ENCODE results near the gene TSSK3. TPM values are rescaled to one million over a fixed set of nuclear protein-coding genes. Genes with fewer than 3 reads are reported as not detected.
"Not testable (repeated sequence)": the region's sequence is repeated elsewhere in the genome, so short reads cannot be mapped to it uniquely, and the experiment has no call there.

TSSK3 gene
- polyA plus RNA-seq, 3 donors: 2.1 to 9.6 (median 8.7) TPM

DNA sequence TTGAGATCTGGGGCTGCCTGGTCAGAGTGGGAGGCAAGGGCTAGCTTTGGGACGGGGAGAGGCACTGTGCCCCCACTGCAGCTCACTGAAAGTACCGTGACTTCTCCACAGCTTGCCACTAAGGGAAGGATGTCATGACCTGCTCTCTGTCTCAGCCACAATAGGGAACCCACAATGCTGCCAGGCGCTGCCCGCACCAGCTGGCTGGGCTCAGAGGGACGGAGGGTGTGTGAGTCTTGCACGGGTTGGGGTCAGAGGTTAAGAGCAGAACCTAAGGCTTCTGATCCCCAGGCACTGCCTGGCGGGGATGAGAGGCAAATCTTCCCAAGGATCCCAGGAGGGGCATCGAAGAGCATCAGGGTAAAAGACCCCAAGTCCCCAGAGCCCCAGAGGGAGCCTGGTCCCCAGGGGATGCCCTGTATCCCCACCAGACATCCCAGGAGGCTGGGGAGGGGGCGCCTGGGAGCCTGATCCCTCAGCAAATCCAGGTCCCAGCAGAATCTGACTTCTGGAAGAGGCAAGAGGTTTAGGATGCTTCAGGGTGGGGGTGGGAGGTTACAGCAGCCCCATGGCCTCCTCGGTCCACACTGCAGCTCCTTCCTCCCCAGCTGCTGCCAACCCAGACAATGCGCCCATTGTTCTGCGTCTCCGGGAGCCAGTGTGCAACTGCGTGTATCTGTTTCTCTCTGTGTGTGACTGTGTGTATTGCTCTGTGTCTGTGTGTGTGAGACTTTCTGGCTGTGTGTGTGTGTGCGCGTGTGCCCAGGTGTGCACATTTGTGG, 24.3 kb upstream of the TSSK3 start:
- no peak for DNase-seq

- no peak for DNase-seq
Observed at GRCh38 chr1:32338637-32339145, 23.6 kb upstream of the TSSK3 start.

DNA sequence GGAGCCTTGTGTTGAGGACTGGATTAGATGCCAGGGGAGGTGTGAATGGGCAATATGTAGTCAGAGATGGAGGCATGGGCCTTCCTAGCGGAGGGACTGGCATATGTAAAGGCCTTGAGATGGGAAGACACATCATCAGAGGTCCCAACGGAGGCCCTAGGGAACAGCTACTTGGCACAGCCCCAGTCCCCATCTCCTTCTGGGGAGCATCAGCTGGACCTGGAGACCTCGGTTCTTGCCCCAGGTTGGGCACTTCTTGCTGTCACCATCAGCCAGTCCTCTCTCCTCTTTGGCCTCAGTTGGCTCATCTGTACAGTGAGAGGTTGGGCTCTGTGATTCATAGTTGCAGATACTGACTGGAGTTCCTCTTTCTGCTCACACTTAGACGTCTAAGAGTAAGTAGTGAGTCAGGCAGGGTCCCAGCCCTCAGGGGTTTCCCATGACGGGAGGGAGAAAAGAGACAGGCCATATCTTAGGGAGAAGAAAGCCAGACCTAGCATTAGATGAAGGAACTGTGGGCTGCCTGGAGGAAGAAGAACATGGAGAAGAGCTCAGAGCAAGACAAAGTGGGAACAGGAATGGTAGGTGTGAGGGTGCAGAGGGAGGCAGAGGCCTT, 22.9 kb upstream of the TSSK3 start:
- DNase-seq: no peak

DNA sequence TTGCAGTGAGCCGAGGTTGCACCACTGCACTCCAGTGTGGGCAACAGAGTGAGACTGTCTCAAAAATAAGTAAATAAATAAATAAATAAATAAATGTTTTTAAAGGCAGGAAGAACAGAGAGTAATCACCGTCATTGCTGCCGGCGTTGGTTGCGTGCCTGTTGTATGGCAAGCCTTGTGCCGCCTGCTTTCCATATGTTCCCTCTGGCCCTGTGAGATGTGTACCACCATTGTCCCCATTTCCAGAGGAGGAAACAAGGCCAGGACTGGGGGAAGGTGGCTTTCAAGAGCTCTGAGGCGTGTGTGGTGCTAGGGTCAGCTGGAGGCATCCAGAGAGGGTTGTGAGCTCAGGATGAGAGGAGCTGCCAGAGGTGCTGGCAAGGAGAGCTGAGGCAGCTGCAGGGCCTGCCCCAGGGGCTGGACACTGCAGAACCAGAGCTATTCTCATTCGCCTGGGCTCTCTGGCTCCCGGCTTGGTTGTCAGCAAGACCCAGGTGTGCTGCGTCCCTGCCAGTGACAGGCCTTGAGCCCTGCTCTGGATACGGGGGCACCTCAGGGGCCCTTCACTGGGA, 21.1 kb upstream of the TSSK3 start:
- no peak for DNase-seq

- DNase-seq: no peak
Observed at GRCh38 chr1:32341971-32342370, 20.4 kb upstream of the TSSK3 start.

DNA sequence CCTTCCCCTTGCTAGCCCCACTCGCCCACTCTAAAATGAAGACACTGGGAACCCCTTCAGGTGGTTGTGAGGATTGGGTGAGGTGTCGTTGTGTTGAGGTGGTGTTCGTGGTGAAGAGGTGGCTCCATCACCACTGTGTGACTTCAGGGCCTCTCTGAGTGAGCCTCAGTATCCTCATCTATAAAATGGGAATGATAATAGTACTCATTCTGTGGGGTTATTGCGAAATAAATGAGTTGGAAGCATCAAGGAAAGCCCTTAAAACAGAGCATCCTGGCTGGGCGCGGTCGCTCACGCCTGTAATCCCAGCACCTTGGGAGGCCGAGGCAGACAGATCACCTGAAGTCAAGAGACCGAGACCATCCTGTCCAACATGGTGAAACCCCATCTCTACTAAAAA, 19.6 kb upstream of the TSSK3 start:
- no peak for DNase-seq

DNA sequence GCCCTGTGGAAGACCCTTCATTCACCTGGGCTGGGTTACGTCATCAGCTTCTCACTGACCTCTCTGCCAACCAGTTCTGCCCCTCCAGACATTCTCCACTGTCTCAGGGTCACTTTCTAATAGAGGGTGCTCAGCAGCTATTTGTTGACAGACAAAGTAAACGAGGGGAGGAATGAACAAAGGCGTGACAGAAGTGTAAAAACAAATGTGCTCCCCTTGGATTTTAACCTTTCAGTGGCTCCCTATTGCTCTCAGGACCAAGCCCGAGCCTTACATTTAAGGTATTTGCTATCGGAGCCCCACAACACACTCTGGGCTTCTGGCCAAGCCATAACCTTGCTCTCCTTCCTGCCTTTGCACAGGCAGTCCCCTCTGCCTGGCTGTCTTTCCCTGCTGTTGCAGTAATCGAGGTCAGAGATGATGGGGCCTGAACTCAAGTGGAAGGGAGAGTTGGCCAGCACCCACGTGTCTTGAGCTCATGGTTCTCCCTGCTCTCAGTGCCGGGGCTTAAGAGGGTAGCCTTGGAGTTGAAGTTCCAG, 17.0 kb upstream of the TSSK3 start:
- DNase-seq: peak; percentile 37

DNA sequence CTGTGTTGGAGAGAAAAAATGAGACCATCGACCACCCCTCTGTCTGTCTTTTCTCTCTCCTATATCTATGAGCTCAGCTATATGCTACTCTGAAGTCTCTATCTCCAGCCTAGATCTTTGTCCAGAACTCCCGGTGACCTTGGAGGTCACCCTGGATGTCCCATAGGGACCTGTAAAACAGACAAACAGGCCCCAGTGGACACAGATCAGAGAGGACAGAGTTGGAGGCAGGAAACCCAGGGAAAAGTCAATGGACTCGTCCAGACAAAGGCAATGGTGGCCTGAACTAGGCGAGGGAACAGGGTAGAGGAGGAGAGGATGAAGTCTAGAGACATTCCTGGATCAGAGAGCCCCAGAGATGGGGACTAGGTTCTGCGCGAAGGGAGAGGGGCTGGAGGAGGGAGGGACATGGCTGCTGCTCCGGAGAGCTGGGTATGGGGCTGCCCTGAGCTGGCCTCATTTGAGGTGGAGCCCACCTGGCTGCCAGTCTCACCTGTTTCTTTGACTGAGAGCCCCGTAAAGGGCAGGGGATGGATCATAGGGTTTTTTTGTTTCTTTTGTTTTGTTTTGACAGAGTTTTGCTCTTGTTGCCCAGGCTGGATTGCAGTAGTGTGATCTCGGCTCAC, 15.7 kb upstream of the TSSK3 start:
- no peak for DNase-seq

GRCh38 chr1:32349211-32349708, 13.1 kb upstream of the TSSK3 start:
- no peak for DNase-seq

DNA sequence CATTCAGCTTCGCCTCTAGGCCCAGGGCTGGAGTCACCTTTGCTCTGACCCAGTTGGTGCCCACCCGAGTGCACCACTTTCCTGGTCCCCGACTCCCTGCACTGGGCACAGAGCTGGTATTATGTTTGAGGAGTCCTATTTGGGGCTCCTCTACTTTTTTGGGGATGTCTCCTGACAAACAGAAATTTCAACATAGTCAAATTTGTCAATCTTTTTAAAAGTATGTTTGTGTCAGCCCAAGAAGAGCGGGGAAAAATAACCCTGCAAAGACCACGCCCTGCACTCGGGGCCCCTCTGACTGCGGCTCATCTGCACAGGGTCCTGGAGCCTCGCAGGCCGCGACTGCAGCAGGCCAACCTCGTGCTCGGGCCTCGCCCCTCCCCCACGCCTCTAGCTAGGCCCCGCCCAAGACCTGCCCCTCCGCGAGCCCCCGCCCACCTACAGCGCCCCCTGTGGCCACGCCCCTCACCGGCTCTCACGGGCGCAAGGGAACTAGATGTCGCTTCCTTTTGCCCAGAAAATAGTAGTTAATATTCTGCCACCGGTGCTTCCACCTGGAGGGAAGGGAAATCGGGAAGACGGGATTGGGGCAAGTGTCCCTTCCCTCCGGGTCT, 11.4 kb upstream of the TSSK3 start:
- DNase-seq: no peak

- DNase-seq: peak; percentile 97
Observed at GRCh38 chr1:32351399-32352238, 10.7 kb upstream of the TSSK3 start.

- DNase-seq: no peak
Observed at GRCh38 chr1:32352239-32352745, 10.0 kb upstream of the TSSK3 start.

- no peak for DNase-seq
Observed at GRCh38 chr1:32352831-32353383, 9.4 kb upstream of the TSSK3 start.

DNA sequence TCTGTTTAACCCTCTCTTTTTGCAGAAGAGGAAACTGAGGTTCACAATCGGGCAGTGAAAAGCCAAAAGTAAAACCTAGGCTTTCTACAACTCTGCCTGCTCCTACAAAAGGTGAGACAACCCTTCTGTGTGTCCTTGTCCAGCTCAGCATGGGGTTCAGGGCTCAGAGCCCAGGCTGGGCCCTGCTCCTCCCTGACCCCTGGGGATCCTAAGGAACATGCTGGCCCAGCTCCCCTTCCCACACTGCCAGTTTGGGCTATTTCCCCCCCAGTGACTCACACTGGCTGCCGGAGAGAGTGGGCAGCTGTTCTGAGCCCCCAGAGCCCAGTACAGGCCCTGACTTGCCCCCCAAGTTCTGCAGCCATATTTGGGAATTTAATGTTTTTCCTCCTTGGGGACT, 8.9 kb upstream of the TSSK3 start:
- no peak for DNase-seq

GRCh38 chr1:32353886-32354570, 8.3 kb upstream of the TSSK3 start:
- peak; percentile 48 for DNase-seq

DNA sequence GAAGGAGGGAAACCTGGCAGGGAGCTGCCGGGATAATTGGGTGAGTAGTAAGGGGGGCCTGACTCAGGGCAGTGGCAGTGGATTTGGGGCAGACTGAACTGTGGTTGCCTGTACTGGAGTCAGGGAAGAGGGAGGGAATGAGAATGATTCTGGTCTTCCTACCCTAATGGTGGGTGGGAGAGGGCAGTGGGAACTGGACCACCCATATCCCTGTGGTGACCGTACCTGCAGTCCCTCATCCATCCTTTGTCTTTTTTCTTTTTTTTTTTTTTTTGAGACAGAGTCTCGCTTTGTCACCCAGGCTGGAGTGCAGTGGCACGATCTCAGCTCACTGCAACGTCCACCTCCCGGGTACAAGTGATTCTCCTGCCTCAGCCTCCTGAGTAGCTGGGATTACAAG, 6.6 kb upstream of the TSSK3 start:
- DNase-seq: not testable (repeated sequence)

GRCh38 chr1:32356478-32356877, 5.9 kb upstream of the TSSK3 start:
- DNase-seq: no peak

DNA sequence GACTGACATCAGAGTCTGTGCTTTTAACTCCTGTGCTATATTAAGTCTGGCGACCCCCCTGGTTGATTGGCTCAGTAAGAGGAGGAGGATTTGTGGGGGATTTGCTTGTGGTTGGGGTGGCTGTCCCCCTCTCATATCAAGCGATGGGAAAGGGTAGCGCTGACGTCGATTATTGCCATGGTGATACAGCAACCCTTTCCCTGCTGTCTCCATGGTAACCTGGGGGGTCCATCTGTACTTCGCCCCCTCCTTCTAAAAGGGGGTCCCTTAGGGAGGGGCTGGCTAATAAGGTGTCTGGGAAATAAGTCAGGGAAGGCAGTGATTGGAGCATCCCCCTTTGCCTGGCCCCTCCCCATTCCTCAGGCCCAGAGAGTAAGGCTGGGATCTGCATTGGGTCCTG, 4.7 kb upstream of the TSSK3 start:
- no peak for DNase-seq

DNA sequence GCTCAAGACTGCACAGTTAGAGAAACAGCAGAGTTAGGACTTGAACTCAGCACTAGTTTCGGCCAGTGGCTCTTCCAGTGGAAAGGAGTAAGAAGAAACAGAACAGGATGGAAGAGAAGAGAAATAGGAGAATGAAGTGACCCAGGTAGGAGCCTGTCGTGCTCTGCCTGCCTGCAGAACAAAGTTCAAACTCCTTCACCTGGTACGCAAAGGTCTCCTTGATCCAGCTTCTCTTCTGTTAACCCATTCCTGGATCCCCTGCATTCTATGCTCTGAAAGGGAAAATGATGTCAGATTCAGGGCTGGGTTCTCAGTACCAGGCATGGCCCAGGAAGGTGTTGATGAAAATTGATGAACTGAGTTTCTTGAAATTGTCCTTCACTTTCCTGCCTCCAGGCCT, 3.9 kb upstream of the TSSK3 start:
- no peak for DNase-seq

DNA sequence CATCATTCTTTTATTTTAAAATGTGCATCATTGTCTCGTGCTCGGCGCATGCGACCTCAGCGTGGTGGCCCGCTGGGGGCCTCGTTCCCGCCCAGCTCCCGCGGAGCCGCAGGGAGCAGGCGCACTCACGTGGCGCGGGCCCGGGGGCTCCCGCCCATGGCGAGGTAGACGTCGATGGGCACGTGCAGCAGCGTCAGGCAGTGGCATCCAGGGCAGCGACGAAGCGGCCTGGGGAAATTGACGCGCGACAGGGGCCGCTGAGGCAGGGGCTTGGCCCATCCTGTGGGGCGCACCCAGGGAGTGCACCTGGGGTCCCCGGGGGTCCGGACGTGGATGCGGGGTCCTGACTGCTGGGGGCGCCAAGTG, 1.0 kb upstream of the TSSK3 start:
- no peak for DNase-seq

Measured in renal pelvis (tissue), 4 donors.